ENCODE data around the gene SPEM1. TPM values are rescaled to one million over a fixed set of nuclear protein-coding genes. Genes with fewer than 3 reads are reported as not detected.

SPEM1 gene
- total RNA-seq, 4 donors from 2014 or later = not detected

- intact Hi-C loops (cut with DNase I; ENCODE audit: low total_unique reads) = no loop called here
- Histone ChIP-seq H3K27ac (no peak overlapping the region), H3K4me1 (no peaks in the 10 kb centered on the region), H3K27me3 (no peaks in the 10 kb centered on the region), H3K9me3 (no peaks in the 10 kb centered on the region), H3K4me3 (no peak overlapping the region), H3K36me3 (no peaks in the 10 kb centered on the region)
- DNase-seq = no peak
- TF ChIP-seq POLR2A (IDR thresholded peaks at IDR 0.05) (no peak), CTCF (IDR thresholded peaks at IDR 0.05) (no peak)
Observed at GRCh38 chr17:7408252-7408727, 11.8 kb upstream of the SPEM1 start.

- H3K9me3 ChIP-seq = no peaks in the 10 kb centered on the region
- no peak for TF ChIP-seq CTCF (IDR thresholded peaks at IDR 0.05)
- no peak for TF ChIP-seq POLR2A (IDR thresholded peaks at IDR 0.05)
- H3K4me3 ChIP-seq = no peak overlapping the region
- DNase-seq = no peak
- intact Hi-C loops (cut with DNase I; ENCODE audit: low total_unique reads) = no loop called here
- H3K36me3 ChIP-seq = no peaks in the 10 kb centered on the region
- H3K4me1 ChIP-seq = no peaks in the 10 kb centered on the region
- H3K27ac ChIP-seq = no peak overlapping the region
- H3K27me3 ChIP-seq = no peaks in the 10 kb centered on the region
Observed at GRCh38 chr17:7408863-7409262, 11.3 kb upstream of the SPEM1 start.

- DNase-seq = no peak
- intact Hi-C loops (cut with DNase I; ENCODE audit: low total_unique reads) = no loop called here
Observed at GRCh38 chr17:7409716-7410115, 10.4 kb upstream of the SPEM1 start.

GRCh38 chr17:7410634-7411426 is 9.3 kb upstream of the SPEM1 start:
- H3K4me3 ChIP-seq = no peak overlapping the region
- DNase-seq = no peak
- no peak for TF ChIP-seq CTCF (IDR thresholded peaks at IDR 0.05)
- TF ChIP-seq POLR2A (IDR thresholded peaks at IDR 0.05) = no peak
- H3K9me3 ChIP-seq = no peaks in the 10 kb centered on the region
- H3K4me1 ChIP-seq = no peaks in the 10 kb centered on the region
- H3K27ac ChIP-seq = no peak overlapping the region
- H3K27me3 ChIP-seq = no peaks in the 10 kb centered on the region
- intact Hi-C loops (cut with DNase I; ENCODE audit: low total_unique reads) = no loop called here
- no peaks in the 10 kb centered on the region for H3K36me3 ChIP-seq

More at GRCh38 chr17:7409716-7410115, 10.4 kb upstream of the SPEM1 start:
- Histone ChIP-seq H3K4me1 (no peaks in the 10 kb centered on the region), H3K9me3 (no peaks in the 10 kb centered on the region), H3K4me3 (no peak overlapping the region), H3K27me3 (no peaks in the 10 kb centered on the region), H3K27ac (no peak overlapping the region), H3K36me3 (no peaks in the 10 kb centered on the region)
- no peak for TF ChIP-seq POLR2A (IDR thresholded peaks at IDR 0.05)
- no peak for TF ChIP-seq CTCF (IDR thresholded peaks at IDR 0.05)

GRCh38 chr17:7411427-7411750 is 8.7 kb upstream of the SPEM1 start:
- Histone ChIP-seq H3K4me1 (no peaks in the 10 kb centered on the region), H3K36me3 (no peaks in the 10 kb centered on the region), H3K27me3 (no peaks in the 10 kb centered on the region), H3K9me3 (no peaks in the 10 kb centered on the region), H3K27ac (no peak overlapping the region), H3K4me3 (no peak overlapping the region)
- intact Hi-C loops (cut with DNase I; ENCODE audit: low total_unique reads) = no loop called here
- DNase-seq = no peak
- TF ChIP-seq POLR2A (IDR thresholded peaks at IDR 0.05) = no peak
- no peak for TF ChIP-seq CTCF (IDR thresholded peaks at IDR 0.05)
